Activated gamma-delta T cell treated with anti-CD3 and anti-CD28 coated beads, Interleukin-2, amount 50 U/mL, for 16 hours (primary cell): Measurements from ENCODE around the gene MYOG.

Source experiments
- DNase-seq: peaks from one replicate; pipeline ENCODE4 v3.0.0-alpha.2; 2020; ENCODE audit warnings: low read depth

The MYOG gene

GRCh38 chr1:203090421-203091198 is 4.8 kb upstream of the MYOG start:
- no peak for DNase-seq

GRCh38 chr1:203089651-203090045 is 3.8 kb upstream of the MYOG start:
- DNase-seq = no peak

DNA sequence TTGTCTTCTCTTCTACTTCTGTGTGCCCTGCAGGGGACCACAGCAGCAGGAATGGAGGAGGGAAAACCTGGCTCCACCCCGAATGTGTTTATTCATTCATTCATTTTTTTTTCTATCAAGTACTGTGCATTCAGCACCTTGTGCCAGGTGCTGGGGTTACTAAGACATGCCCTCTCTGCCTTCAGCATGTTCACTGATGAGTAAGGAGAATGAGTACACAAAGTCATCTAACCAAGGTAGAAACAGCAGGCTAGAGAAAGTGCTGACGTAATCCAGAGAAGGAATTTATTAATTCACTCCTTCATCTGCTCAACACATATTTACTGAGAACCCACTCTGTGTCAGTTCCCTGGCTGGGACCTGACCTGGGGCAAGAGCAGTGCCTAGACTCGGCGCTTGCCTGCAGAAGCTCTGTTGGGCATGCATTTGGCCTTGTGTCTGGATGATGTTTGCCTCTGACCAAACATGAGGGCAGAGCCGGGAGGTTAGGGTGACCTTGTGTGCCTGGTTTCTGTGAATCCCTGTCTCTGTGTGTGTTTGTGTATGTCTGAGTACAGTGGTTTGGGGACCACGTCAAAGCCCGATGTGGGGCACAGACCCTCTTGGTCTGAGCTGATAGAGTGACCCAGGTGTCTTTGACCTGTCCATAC is 3.3 kb upstream of the MYOG start:
- no peak for DNase-seq

GRCh38 chr1:203088441-203088840 is 2.6 kb upstream of the MYOG start:
- DNase-seq = no peak

DNA sequence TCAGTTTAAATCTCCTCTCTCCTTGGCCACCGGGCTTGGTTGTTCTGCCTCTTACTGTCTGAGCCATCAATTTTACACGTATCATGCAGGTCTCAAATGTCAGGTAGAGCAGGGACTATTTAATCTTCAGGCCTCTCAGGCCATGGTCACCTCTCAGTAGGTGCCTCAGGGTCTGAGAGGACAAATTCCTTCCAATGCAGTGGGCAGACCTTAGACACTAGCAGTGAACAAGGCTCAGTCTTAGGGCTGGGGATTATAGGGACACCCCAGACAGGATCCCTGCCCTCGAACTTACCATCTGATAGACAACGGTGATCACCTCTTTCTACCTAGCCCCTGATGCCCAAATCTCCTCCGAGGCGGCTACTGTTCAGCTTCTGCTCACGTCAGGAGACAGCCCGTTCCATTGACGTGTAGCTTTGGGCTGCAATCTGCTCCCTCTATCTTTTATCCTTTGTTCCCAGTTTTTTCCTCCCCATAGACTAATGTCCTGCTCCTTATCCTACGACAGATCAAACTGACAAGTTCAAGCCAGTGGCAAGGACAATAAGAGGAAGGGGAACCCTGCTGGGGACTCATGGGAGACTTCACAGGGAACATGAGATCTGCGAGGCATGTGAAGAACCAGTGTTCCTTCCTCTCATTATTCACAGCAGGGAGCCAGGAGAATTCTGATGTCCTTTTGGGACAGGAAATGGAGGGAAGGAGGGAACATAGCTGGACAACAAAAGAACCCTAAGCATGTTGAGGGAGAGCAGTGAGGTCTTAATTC is 1.4 kb upstream of the MYOG start:
- no peak for DNase-seq

DNA sequence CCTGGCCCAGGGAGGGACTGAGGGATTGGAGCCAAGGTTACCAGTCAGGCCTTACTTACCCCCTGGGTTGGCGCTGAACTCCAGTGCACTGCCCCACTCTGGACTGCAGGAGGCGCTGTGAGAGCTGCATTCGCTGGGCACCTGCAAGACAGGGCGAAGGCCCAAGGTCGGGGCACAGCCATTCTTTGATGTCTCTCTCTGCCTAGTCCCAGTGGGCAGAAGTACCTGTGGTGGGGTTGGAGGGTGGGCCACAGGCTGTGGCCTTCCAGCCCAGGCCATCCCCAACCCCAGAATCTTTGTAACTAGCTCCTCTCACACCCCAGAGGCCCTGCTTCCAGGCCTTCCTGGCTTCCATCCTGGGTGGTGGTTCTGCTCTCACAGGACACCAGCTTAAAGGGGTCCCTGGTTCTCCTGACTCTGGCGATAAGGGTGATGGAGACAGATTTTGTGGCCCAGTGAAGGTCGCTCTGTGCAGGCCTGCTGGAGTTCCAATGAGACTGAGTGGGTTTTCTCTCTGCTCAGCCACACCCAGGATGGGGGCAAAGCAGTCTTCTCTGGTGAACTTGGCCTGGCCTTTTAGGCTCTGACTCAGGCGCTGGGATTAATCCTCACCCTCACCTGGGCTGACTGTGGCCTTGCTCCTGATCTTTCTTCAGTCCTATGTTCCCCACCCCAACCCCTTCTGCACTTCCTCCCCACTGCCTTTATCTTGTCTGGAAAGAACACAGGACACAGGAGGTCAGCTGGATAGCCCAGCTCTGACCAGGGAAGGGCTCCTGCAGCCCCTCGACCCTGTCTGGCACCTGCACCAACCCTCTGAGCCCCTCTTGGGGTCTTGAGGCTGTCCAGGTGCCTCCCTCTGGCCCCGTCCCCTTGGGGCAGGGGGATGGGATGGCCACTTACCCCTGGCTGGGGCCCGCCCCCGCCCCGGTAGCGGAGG is 954 bp downstream of the MYOG start:
- no peak for DNase-seq

- no peak for DNase-seq
Observed at GRCh38 chr1:203083463-203083921, 2.3 kb downstream of the MYOG start.

DNA sequence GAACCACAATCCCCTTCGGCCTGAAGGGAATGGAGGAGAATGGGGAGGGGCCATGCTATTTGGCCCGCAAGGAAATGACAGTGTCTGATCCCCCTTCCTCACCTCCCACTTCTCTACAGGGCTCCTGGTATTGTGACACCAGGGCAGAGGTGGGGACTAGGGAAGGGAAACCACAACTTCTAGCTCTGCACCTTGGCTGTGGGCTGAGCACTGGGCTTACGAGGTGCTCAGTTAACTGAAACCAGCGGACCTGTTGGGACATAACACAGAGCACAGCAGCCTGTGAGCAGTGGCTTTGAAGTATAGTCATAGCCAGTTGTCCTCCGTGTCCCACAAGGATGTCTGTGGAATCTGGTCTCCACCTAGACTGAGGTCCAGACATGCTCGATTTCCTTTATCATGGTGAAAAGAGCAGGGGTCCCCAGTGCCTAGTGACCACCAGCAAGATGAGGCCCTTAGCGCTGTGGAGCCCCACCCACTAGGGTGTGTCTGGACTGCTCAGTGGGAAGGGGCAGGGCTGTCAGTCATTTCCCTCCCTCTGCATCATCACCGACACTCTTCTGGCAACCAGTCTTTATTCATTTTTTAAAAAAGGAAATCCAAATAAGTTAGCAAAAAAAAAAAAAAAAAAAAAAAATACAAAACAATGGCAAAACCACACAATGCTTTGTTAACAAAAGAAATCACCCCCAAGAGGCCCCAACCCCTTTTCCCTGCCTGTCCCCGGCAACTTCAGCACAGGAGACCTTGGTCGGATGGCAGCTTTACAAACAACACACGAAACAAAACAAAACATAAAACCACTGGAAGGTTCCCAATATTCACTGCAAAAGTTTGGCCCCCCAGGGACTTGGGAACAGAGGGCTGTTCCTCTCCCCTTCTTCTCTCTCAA is 3.0 kb downstream of the MYOG start:
- no peak for DNase-seq

DNA sequence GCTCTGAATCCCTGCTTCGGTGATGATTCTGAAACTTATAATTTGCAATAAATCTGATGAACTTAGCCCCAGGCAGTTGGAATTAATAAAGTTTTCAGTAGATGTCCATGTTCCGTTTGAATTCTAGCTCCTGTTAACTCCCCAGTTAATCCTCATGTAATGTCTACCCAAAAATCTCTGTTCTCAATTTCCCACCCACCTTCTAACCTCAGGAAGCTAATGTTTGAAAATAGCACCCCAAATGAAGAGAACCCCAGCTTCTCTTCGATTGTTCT is 3.6 kb downstream of the MYOG start:
- DNase-seq = no peak

- DNase-seq = no peak
Observed at GRCh38 chr1:203081465-203082230, 4.2 kb downstream of the MYOG start.

- no peak for DNase-seq
Observed at GRCh38 chr1:203080456-203080855, 5.4 kb downstream of the MYOG start.

- DNase-seq = no peak
Observed at GRCh38 chr1:203078478-203078877, 7.3 kb downstream of the MYOG start.

GRCh38 chr1:203077956-203078355 is 7.9 kb downstream of the MYOG start:
- no peak for DNase-seq

DNA sequence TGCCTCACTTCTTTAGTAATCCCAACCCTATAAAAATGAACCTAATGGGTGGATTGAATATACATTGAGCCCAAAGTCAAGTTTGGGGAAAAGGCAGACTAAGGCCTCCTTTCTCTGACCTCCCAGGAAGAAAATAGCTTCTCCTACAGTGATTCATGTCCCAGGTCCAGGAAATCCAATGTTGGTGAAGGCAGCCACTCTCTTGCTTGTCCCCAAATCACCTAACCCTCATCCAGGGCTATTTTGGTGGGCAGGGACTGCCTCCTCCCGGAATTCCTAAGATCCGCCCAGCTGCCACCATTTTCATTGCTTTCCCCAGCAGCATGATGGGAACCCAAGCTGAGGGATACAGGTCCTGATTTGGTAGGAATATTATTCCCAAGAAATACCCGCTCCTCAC is 8.4 kb downstream of the MYOG start:
- DNase-seq = no peak

DNA sequence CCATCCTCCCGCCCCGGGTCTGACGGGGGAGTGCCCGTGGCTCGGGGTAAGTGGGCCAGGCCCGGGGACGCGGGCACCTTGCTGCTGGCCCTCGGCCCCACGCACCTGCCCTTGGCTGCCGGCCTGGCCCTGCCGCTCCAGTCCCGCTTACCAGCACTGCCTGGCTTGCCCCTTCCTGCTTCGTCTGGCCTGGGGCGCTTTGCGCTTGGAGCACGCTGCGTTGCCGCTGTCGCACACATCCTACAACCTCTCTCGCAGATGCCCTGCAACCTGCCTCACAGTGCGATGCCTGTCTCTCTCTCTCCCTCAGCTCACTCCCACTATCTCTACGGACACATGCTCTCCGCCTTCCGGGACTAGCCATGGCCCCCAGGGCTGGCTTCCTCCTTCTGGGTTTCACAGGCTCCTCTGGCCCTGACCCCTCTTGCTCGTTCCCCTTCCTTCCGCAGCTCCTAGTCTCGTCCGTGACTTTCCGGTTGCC is 9.7 kb downstream of the MYOG start:
- no peak for DNase-seq

DNA sequence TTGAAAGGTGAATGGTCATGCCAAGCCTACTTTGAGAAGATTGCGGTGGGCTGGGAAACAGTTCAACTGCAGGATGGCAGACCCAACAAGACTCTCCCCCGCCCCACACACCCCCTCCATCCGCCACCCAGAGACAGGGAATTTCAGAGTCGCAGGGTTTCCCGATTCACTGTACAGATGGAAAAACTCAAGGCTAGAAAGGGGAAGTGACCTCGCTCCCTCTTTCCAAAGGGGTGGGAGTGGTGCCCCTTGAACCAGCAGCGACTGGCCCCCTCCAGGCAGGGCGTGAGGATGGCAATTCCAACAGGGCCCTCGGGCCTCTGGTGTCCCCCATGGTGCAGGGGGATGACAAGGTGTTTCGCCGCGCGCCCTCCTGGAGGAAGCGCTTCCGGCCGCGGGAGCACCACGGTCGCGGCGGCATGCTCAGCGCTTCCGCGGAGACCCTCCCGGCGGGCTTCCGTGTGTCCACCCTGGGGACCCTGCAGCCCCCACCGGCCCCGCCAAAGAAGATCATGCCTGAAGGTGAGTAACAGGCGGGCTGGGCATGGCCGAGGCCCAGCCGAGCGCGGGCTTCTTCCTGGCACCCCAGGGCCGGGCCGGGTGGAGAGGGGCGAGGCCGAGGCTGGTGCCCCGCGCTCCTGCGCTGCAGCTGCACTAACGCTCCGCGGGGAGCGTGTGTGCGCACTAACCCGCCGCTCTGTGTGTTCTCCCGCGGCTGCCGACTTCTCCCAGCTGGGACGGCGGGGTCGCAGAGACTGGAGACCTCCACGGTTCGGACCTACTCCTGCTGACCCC is 10.4 kb downstream of the MYOG start:
- no peak for DNase-seq

DNA sequence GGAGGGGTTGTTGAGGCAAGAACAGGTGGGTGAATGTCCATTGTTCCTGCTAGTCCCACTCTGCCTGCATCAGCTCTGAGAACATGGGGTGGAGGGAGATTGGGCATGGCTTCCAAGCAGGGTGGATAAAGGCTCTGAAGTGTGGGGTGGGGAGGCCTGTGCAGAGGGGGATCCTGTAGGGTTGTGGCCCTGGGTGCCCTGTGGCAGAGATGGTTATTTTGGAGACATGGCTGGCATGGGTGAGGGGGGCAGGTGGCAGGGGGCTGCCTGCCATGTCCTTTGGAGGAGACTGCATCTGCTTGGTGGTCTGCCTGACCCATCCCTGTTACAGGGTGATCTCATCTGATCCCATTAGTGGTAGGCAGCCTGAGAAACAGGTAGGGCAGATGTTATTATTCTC is 11.2 kb downstream of the MYOG start:
- DNase-seq = no peak

DNA sequence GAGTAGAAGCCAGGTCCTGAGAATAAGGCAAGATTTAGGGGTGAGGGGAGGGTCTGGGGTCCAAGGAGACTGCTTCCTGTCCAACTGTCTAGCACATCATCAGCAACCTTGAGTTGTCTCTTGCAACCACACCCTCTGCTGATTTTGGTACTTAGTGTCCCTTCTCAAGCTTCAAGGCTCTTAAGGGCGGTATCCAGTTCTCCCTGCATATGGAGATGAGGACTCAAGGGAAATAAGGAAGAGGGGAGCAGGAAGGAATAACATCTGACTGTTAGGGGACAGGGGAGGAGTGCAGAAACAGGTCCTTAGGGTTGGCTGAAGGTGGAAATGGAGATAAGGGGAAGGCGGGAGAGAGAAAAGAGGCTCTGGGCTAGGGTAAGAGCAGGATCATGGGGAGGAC is 12.3 kb downstream of the MYOG start:
- DNase-seq = no peak

GRCh38 chr1:203072911-203073310 is 12.9 kb downstream of the MYOG start:
- DNase-seq = no peak
